HG03571 (cell line): ENCODE measurements around the gene FARS2.
A peak's percentile ranks its signal among the peaks of the same experiment; 100 is the strongest.
"Not testable (repeated sequence)": the region's sequence is repeated elsewhere in the genome, so short reads cannot be mapped to it uniquely, and the experiment has no call there.

ENCODE experiments used
- ATAC-seq: cut with Tn5 transposase; IDR thresholded peaks from one replicate; pipeline ENCODE4 v1.9.1; 2021; ENCODE audit not compliant: unreplicated experiment

FARS2 gene

GRCh38 chr6:5772408-5773120 lies 511.3 kb downstream of the FARS2 start:
- ATAC-seq: no peak

GRCh38 chr6:5776104-5776503 lies 514.8 kb downstream of the FARS2 start:
- ATAC-seq: no peak

GRCh38 chr6:5776706-5777390 lies 515.5 kb downstream of the FARS2 start:
- ATAC-seq: no peak

GRCh38 chr6:5778317-5778857 lies 517.1 kb downstream of the FARS2 start:
- peak; percentile 95 for ATAC-seq

GRCh38 chr6:5778906-5779305 lies 517.6 kb downstream of the FARS2 start:
- ATAC-seq: no peak

GRCh38 chr6:5781019-5781418 lies 519.7 kb downstream of the FARS2 start:
- ATAC-seq: no peak

GRCh38 chr6:5781966-5782556 lies 520.7 kb downstream of the FARS2 start:
- no peak for ATAC-seq

GRCh38 chr6:5782783-5783547 lies 521.7 kb downstream of the FARS2 start:
- ATAC-seq: no peak

- ATAC-seq: no peak
Observed at GRCh38 chr6:5783584-5784089, 522.3 kb downstream of the FARS2 start.

GRCh38 chr6:5785249-5785648 lies 523.9 kb downstream of the FARS2 start:
- ATAC-seq: no peak

- no peak for ATAC-seq
Observed at GRCh38 chr6:5786321-5786968, 525.1 kb downstream of the FARS2 start.

GRCh38 chr6:5786969-5787720 lies 525.8 kb downstream of the FARS2 start:
- no peak for ATAC-seq

GRCh38 chr6:5789426-5789825 lies 528.1 kb downstream of the FARS2 start:
- ATAC-seq: not testable (repeated sequence)

- ATAC-seq: not testable (repeated sequence)
Observed at GRCh38 chr6:5796555-5796954, 535.2 kb downstream of the FARS2 start.

- not testable (repeated sequence) for ATAC-seq
Observed at GRCh38 chr6:5806406-5806805, 545.1 kb downstream of the FARS2 start.

GRCh38 chr6:5809450-5809849 lies 548.1 kb downstream of the FARS2 start:
- ATAC-seq: no peak

GRCh38 chr6:5811997-5812396 lies 550.7 kb downstream of the FARS2 start:
- ATAC-seq: no peak

GRCh38 chr6:5813625-5814027 lies 552.3 kb downstream of the FARS2 start:
- ATAC-seq: peak; percentile 93

GRCh38 chr6:5814116-5814515 lies 552.8 kb downstream of the FARS2 start:
- peak; percentile 15 for ATAC-seq

- no peak for ATAC-seq
Observed at GRCh38 chr6:5814901-5815300, 553.6 kb downstream of the FARS2 start.
